NCI-H2029 treated with DMSO at 0.1 percent for 48 hours (cell line): ENCODE data around the gene GRIA4.
A peak's percentile ranks its signal among the peaks of the same experiment; 100 is the strongest.
"Not testable (repeated sequence)": the region's sequence is repeated elsewhere in the genome, so short reads cannot be mapped to it uniquely, and the experiment has no call there.

Experiments
- DNase-seq: peaks from one replicate; lab custom pipeline; 2025; lab: John Stamatoyannopoulos, UW

Gene GRIA4

GRCh38 chr11:105719073-105719822, 109.4 kb downstream of the GRIA4 start:
- DNase-seq: no peak

GRCh38 chr11:105720096-105720495, 110.2 kb downstream of the GRIA4 start:
- DNase-seq: no peak

- DNase-seq: no peak
Measured at GRCh38 chr11:105723269-105723668, 113.4 kb downstream of the GRIA4 start.

- no peak for DNase-seq
Measured at GRCh38 chr11:105732611-105733010, 122.7 kb downstream of the GRIA4 start.

GRCh38 chr11:105734426-105734825, 124.6 kb downstream of the GRIA4 start:
- no peak for DNase-seq

- no peak for DNase-seq
Measured at GRCh38 chr11:105738251-105738650, 128.4 kb downstream of the GRIA4 start.

GRCh38 chr11:105738986-105739795, 129.3 kb downstream of the GRIA4 start:
- DNase-seq: no peak

GRCh38 chr11:105740164-105740903, 130.5 kb downstream of the GRIA4 start:
- DNase-seq: no peak

GRCh38 chr11:105741488-105742020, 131.7 kb downstream of the GRIA4 start:
- no peak for DNase-seq

GRCh38 chr11:105754260-105754659, 144.4 kb downstream of the GRIA4 start:
- DNase-seq: no peak

GRCh38 chr11:105754716-105755115, 144.8 kb downstream of the GRIA4 start:
- no peak for DNase-seq

- no peak for DNase-seq
Measured at GRCh38 chr11:105757107-105757506, 147.2 kb downstream of the GRIA4 start.

- no peak for DNase-seq
Measured at GRCh38 chr11:105763594-105763993, 153.7 kb downstream of the GRIA4 start.

- DNase-seq: peak; percentile 81
Measured at GRCh38 chr11:105767931-105768330, 158.1 kb downstream of the GRIA4 start.

- no peak for DNase-seq
Measured at GRCh38 chr11:105769627-105770026, 159.8 kb downstream of the GRIA4 start.

- not testable (repeated sequence) for DNase-seq
Measured at GRCh38 chr11:105773452-105773851, 163.6 kb downstream of the GRIA4 start.

GRCh38 chr11:105774899-105775298, 165.0 kb downstream of the GRIA4 start:
- no peak for DNase-seq

GRCh38 chr11:105780781-105781525, 171.1 kb downstream of the GRIA4 start:
- DNase-seq: no peak

- no peak for DNase-seq
Measured at GRCh38 chr11:105781807-105782206, 171.9 kb downstream of the GRIA4 start.

- no peak for DNase-seq
Measured at GRCh38 chr11:105783216-105783615, 173.3 kb downstream of the GRIA4 start.

GRCh38 chr11:105785850-105786249, 176.0 kb downstream of the GRIA4 start:
- not testable (repeated sequence) for DNase-seq

- no peak for DNase-seq
Measured at GRCh38 chr11:105786741-105787140, 176.9 kb downstream of the GRIA4 start.
